ENCODE measurements around the gene GPR39.

GRCh38 chr2:132651115-132652045 is 234.8 kb downstream of the GPR39 start:
- no peak for TF ChIP-seq ZFP30 (CRISPR knock-in tag; IDR thresholded peaks at IDR 0.05)
- TF ChIP-seq TCF4 (CRISPR knock-in tag; IDR thresholded peaks at IDR 0.05; ENCODE audit: borderline replicate concordance) = no peak
- no peak for TF ChIP-seq ZNF8 (CRISPR knock-in tag; IDR thresholded peaks at IDR 0.05)
- no peak for TF ChIP-seq POU6F1 (CRISPR knock-in tag; IDR thresholded peaks at IDR 0.05; ENCODE audit: borderline replicate concordance, low read depth)
- no peak for TF ChIP-seq BACH2 (CRISPR knock-in tag; IDR thresholded peaks at IDR 0.05; ENCODE audit: borderline replicate concordance)
